Activated effector memory CD4-positive, alpha-beta T cell treated with anti-CD3 and anti-CD28 coated beads, Interleukin-2, amount 50 U/mL, for 16 hours (primary cell): Measurements from ENCODE around the gene BRD8.
"Not testable (repeated sequence)": the region's sequence is repeated elsewhere in the genome, so short reads cannot be mapped to it uniquely, and the experiment has no call there.

Experiments
- DNase-seq: peaks from one replicate; pipeline ENCODE4 v3.0.0-alpha.2; 2020

Gene BRD8

GRCh38 chr5:138178516-138179276 lies at the start of gene BRD8, which contains the start of gene KIF20A:
BRD8 (minus strand) TSS chr5:138178630; CDS start chr5:138178614, 16 bp downstream.
KIF20A (plus strand) TSS chr5:138179112; CDS start chr5:138179681, 569 bp downstream.
- DNase-seq, result peak; percentile 95

DNA sequence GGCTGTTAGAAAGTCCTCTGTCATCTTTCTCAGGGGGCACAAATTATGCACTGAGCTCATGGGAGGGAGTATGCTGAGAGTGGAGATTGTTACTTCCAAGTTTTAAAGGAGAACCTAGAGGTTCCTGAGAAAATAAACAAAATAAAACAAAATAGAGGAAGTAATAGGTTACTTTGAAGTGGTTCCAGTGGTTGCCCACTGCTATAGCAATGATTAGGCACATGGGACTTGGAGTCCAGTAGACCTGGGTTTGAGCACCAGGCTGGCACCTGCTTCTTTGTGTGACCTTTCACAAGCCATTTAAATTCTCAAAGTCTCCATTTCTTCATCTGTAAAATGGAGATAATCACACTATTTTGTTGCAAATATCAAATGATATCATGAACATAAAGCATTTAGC lies 48.5 kb upstream of the BRD8 start:
- no peak for DNase-seq

GRCh38 chr5:138224712-138225111 lies 46.3 kb upstream of the BRD8 start:
- DNase-seq, result no peak

- DNase-seq, result no peak
These were observed 45.1 kb upstream of the BRD8 start for GRCh38 chr5:138223532-138223931.

DNA sequence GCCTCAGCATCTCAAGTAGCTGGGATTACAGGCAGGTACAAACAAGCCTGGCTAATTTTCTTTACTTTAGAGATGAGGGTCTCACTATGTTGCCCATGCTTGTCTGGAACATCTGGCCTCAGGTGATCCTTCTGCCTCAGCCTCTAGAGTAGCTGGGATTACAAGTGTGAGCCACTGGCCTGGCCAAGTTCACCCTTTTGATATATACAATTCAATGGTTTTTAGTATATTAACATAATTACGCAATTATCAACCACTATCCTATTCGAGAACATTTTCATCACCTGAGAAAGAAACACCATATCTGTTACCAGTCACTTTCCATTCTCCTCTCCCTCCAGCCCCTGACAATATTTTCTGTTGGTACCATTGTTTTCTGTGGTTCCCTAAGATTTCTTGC lies 38.4 kb upstream of the BRD8 start:
- DNase-seq, result no peak

GRCh38 chr5:138213161-138214029 lies 35.0 kb upstream of the BRD8 start, which contains the start of gene CDC23:
CDC23 (minus strand) TSS chr5:138213323; CDS start chr5:138213312, 11 bp downstream.
- DNase-seq, result peak; percentile 95

- DNase-seq, result no peak
These were observed 34.4 kb upstream of the BRD8 start for GRCh38 chr5:138212828-138213160.

DNA sequence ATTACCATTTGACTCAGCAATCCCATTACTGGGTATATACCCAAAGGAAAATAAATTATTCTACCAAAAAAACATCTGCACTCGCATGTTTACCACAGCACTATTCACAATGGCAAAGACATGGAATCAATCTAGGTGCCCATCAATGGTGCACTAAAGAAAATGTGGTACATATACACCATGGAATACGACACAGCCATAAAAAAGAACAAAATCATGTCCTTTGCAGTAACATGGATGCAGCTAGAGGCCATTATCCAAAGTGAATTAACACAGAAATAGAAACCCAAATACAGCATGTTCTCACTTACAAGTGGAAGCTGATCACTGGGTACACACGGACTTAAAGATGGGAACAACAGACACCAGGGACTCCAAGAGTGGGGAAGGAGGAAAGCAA lies 32.6 kb upstream of the BRD8 start:
- DNase-seq, result no peak

DNA sequence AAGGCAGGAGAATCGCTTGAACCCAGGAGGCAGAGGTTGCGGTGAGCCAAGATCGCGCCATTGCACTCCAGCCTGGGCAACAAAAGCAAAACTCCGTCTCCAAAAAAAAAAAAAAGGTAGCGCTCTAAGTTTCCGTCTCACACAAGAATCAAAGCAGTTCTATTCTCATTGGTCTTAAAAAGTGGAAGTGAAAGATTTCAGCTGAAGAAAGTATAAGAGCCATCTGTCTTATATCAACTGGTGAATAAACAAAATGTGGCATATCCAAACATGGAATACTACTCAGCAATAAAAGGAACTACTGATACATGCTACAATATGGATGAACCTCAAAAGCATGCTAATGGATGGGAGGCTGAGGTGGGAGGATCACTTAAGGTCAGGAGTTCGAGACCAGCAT lies 15.4 kb upstream of the BRD8 start:
- DNase-seq, result not testable (repeated sequence)

DNA sequence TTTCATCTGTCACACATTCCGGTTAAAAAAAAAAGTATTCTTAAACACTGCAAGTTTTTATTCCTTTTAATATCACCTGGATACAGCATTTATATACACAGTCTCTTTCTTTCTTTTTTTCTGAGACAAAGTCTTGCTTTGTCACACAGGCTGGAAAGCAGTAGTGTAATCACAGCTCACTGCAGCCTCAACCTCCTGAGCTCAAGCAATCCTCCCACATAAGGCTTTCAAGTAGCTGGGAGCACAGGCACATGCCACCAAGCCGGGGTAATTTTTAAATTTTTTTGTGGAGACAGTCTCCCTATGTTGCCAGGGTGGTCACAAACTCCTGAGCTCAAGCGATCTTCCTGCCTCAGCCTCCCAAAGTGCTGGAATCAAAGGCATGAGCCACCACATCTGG lies 14.4 kb upstream of the BRD8 start:
- DNase-seq, result no peak

- no peak for DNase-seq
These were observed 10.2 kb upstream of the BRD8 start for GRCh38 chr5:138188626-138189025.

GRCh38 chr5:138186002-138186447 lies 7.6 kb upstream of the BRD8 start:
- no peak for DNase-seq

DNA sequence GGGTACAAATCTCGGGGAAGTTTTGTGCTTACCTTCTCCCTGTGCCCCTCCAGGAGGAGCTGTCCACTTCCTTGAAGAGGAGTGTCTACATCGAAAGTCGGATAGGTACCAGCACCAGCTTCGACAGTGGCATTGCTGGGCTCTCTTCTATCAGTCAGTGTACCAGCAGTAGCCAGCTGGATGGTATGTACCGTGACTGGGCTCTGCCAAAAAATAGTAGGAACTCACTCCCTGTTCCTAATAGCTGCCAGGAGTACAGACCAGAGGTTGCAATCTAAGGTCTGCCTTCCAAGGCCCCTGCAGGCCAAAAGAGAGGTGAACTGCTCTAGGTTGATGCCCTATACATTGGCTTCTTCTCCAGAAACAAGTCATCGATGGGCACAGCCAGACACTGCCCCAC lies 4.4 kb upstream of the BRD8 start:
- no peak for DNase-seq

- no peak for DNase-seq
These were observed 2.4 kb upstream of the BRD8 start for GRCh38 chr5:138180841-138181240.

GRCh38 chr5:138180183-138180782 lies 1.9 kb upstream of the BRD8 start:
- no peak for DNase-seq

- no peak for DNase-seq
These were observed 937 bp upstream of the BRD8 start for GRCh38 chr5:138179277-138179857.

DNA sequence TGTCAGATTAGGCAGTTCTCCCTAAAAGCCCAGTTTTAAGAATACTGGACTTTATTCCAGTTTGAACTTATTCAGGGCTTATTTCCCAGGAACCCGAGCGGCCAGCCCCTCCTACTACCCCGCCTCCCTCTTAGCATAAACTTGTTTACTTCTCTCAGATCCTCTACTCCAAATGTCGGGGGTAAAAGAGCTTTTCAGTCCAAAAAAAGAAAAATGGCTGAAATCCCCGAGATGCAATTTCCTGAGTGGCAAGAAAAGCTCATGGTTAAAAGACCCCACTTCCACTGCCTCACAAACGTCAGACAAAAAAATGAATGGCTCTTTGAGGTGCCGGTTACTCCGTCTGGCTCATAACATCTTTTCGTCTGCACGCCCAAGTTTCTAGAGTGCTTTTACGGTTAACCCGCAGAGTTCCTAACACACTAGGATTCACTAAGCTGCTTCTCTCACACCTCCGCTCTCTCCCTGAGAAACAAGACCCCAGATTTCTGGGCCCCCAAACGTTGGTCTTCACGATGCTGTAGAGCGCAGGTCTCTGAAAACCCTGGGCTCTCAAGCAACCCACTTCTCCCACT lies 402 bp downstream of the BRD8 start:
- peak; percentile 68 for DNase-seq

GRCh38 chr5:138170299-138170698 lies 8.1 kb downstream of the BRD8 start:
- DNase-seq, result no peak

DNA sequence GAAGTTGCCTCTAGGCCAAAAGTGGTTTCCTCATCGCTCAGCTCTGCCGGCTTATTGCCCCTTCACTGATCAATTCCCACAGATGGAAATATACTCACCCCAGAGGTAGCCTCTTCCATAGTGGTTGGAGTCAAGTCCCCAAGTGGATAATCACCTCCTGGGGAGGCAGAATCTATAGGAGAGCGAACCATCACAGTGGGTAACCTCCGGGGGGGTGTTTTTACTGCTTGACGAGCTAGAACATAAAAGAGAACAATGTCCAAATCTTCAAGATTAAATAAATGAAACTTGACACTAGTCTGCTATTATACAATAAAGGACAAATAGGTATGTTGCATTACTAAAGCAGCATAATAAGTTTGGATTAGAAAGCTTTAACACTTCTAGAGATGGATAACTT lies 9.3 kb downstream of the BRD8 start:
- DNase-seq, result no peak

- no peak for DNase-seq
These were observed 14.7 kb downstream of the BRD8 start for GRCh38 chr5:138163721-138164120.

DNA sequence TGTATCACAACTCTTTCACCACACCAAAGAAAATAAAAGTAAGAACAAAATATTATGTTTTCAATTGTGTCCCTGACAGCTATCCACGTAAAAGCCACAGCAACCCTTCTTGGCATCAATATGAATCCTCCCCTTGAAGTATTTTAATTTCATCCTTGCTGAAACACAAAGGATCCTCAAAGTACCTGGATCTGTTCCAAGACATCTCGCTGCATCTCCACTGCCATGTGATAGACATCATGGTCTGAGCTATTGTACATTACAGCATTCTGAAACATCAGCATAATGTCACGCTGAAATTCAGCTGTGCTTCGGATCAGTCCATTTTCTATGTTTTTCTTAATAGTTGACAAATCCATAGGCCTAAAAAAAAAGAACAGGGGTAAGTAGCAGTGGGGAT lies 17.7 kb downstream of the BRD8 start:
- DNase-seq, result no peak

GRCh38 chr5:138159666-138160065 lies 18.8 kb downstream of the BRD8 start:
- DNase-seq, result no peak

GRCh38 chr5:138157626-138158025 lies 20.8 kb downstream of the BRD8 start:
- DNase-seq, result no peak
